ENCODE results near the gene EEF1A1. TPM values are rescaled to one million over a fixed set of nuclear protein-coding genes. Genes with fewer than 3 reads are reported as not detected.

EEF1A1 gene
- total RNA-seq, 1 donor from 2014 or later: 13,000 TPM

DNA sequence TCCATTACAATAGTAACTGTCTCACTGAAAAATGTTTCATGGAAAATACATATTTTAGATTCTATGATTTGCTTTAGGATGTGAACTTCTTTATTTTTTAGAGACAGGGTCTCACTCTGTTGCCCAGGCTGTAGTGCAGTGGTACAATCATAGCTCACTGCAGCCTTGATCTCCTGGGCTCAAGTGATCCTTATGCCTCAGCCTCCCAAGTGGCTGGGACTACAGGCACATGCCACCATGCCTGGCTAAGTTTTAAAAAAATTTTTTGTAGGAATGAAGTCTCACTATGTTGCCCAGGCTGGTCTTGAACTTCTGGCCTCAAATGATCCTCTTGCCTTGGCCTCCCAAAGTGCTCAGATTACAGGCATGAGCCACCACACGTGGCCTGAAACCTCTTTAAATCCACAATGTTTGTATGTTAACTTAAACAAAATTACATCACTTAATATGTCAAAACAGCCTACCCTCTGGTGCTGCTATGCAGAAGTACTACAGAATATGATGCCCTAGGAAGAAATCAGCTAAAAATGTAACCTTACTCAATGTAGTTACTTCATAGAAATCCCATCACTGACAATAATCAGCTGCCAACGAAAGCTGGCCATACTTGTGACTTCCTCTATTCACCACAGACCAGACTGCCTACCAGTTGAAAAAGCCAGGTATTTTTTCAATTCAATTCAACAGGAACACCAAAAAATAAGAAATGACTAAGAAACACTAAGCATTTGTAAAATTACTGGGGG, 17.6 kb downstream of the EEF1A1 start:
- H3K36me3 Mint-ChIP-seq (ENCODE audit: low read depth, unreplicated experiment): peaks cover 6% of the 10 kb centered on the region
- H3K27ac Mint-ChIP-seq (ENCODE audit: unreplicated experiment): no peak overlapping the region
- H3K27me3 Mint-ChIP-seq (ENCODE audit: unreplicated experiment): no peaks in the 10 kb centered on the region
- no peaks in the 10 kb centered on the region for H3K4me1 Mint-ChIP-seq (ENCODE audit: unreplicated experiment)
- no peak overlapping the region for H3K4me3 Mint-ChIP-seq (ENCODE audit: unreplicated experiment)
- TF ChIP-seq, protein P1, sequence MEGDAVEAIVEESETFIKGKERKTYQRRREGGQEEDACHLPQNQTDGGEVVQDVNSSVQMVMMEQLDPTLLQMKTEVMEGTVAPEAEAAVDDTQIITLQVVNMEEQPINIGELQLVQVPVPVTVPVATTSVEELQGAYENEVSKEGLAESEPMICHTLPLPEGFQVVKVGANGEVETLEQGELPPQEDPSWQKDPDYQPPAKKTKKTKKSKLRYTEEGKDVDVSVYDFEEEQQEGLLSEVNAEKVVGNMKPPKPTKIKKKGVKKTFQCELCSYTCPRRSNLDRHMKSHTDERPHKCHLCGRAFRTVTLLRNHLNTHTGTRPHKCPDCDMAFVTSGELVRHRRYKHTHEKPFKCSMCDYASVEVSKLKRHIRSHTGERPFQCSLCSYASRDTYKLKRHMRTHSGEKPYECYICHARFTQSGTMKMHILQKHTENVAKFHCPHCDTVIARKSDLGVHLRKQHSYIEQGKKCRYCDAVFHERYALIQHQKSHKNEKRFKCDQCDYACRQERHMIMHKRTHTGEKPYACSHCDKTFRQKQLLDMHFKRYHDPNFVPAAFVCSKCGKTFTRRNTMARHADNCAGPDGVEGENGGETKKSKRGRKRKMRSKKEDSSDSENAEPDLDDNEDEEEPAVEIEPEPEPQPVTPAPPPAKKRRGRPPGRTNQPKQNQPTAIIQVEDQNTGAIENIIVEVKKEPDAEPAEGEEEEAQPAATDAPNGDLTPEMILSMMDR (IDR thresholded peaks at IDR 0.05; ENCODE audit: unreplicated experiment): no peak
- H3K9me3 Mint-ChIP-seq (ENCODE audit: unreplicated experiment): no peaks in the 10 kb centered on the region
- no peak for DNase-seq (ENCODE audit: low spot score)

DNA sequence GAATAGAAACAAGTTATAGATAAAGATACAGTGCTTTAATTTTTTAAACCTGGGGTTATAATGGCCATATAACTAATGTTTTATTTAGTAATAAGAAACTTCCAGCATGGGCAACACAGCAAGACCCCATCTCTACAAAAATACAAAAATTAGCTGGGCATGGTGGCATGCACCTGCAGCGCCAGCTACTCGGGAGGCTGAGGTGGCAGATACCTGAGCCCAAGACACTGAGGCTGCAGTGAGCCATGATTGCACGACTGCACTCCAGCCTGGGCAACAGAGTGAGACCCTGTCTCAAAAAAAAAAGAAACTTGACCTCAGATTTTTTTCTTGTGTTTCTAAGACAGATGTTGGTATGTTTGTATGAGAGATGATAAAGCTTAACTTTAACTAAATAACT, 22.9 kb downstream of the EEF1A1 start:
- TF ChIP-seq, protein P1 (IDR thresholded peaks at IDR 0.05; ENCODE audit: unreplicated experiment): no peak
- Mint-ChIP-seq H3K36me3 (ENCODE audit: low read depth, unreplicated experiment) (peaks cover 8% of the 10 kb centered on the region), H3K4me1 (ENCODE audit: unreplicated experiment) (no peaks in the 10 kb centered on the region), H3K27ac (ENCODE audit: unreplicated experiment) (no peak overlapping the region), H3K4me3 (ENCODE audit: unreplicated experiment) (no peak overlapping the region), H3K27me3 (ENCODE audit: unreplicated experiment) (no peaks in the 10 kb centered on the region), H3K9me3 (ENCODE audit: unreplicated experiment) (no peaks in the 10 kb centered on the region)
- DNase-seq (ENCODE audit: low spot score): no peak

DNA sequence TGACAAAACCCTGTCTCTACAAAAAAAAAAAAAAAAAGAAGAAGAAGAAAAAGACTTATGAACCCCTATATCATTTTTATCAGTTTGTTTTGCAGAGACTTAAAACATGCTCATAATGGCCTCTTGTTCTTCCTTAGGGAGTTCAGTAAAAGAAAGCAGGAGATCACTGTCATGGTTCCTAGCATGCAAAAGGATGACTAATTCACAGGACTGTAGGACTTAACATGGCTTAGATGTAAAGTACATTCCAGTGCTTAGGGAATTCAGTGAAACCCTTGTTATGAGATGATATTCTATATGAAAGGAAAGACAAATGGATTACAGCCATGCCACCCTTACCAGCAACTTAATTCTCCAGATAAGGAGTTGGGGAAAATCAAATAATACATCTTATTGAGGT, 29.5 kb downstream of the EEF1A1 start:
- Mint-ChIP-seq H3K4me3 (ENCODE audit: unreplicated experiment) (no peak overlapping the region), H3K36me3 (ENCODE audit: low read depth, unreplicated experiment) (peaks cover 37% of the 10 kb centered on the region), H3K4me1 (ENCODE audit: unreplicated experiment) (no peaks in the 10 kb centered on the region), H3K27ac (ENCODE audit: unreplicated experiment) (no peak overlapping the region), H3K9me3 (ENCODE audit: unreplicated experiment) (no peaks in the 10 kb centered on the region), H3K27me3 (ENCODE audit: unreplicated experiment) (no peaks in the 10 kb centered on the region)
- TF ChIP-seq, protein P1 (IDR thresholded peaks at IDR 0.05; ENCODE audit: unreplicated experiment): no peak
- no peak for DNase-seq (ENCODE audit: low spot score)

DNA sequence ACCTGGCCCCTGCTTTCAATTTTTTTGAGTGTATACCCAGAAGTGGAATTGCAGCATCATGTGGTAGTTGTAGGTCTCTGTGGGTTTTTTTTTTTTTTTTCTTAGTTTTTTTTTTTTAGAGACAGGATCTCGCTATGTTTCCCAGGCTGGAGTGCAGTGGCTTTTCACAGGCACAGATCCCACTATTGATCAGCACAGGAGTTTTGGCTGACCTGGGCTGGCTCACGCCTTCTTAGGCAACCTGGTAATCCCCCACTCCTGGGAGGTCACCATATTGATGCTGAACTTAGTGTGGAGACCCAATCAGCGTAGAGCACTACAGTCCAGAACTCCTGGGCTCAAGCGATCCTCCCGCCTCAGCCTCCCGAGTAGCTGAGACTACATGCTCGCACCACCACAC, 33.4 kb downstream of the EEF1A1 start:
- DNase-seq (ENCODE audit: low spot score): no peak
- H3K36me3 Mint-ChIP-seq (ENCODE audit: low read depth, unreplicated experiment): peaks cover 39% of the 10 kb centered on the region
- H3K27ac Mint-ChIP-seq (ENCODE audit: unreplicated experiment): no peak overlapping the region

DNA sequence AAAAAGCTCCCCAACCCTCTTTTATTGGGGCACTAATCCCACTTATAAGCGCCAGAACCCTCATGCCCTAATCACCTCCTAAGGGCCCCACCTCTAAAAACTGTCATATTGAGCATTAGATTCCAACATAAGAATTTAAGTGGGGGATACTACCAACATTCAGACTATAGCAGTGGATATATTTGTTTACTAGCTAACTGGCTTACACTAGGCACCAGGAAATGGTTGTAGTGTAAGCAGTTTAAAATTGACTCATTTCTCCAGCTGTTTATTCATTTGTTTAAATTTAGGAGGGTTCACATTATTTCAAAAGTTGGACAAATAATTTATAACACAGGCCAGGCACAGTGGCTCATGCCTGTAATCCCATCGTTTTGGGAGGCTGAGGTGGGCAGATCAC, 36.4 kb downstream of the EEF1A1 start:
- H3K27ac Mint-ChIP-seq (ENCODE audit: unreplicated experiment): no peak overlapping the region
- DNase-seq (ENCODE audit: low spot score): no peak
- H3K9me3 Mint-ChIP-seq (ENCODE audit: unreplicated experiment): no peaks in the 10 kb centered on the region

More for the DNA sequence above, 33.4 kb downstream of the EEF1A1 start:
- Mint-ChIP-seq H3K9me3 (ENCODE audit: unreplicated experiment) (no peaks in the 10 kb centered on the region), H3K4me3 (ENCODE audit: unreplicated experiment) (no peak overlapping the region), H3K27me3 (ENCODE audit: unreplicated experiment) (no peaks in the 10 kb centered on the region), H3K4me1 (ENCODE audit: unreplicated experiment) (no peaks in the 10 kb centered on the region)
- TF ChIP-seq, protein P1 (IDR thresholded peaks at IDR 0.05; ENCODE audit: unreplicated experiment): no peak

More for the DNA sequence above, 36.4 kb downstream of the EEF1A1 start:
- H3K36me3 Mint-ChIP-seq (ENCODE audit: low read depth, unreplicated experiment): peaks cover 30% of the 10 kb centered on the region
- TF ChIP-seq, protein P1 (IDR thresholded peaks at IDR 0.05; ENCODE audit: unreplicated experiment): no peak
- no peak overlapping the region for H3K4me3 Mint-ChIP-seq (ENCODE audit: unreplicated experiment)
- no peaks in the 10 kb centered on the region for H3K27me3 Mint-ChIP-seq (ENCODE audit: unreplicated experiment)
- no peaks in the 10 kb centered on the region for H3K4me1 Mint-ChIP-seq (ENCODE audit: unreplicated experiment)

All from endothelial cell (in vitro differentiated cells).